NOMO-1 (cell line): ENCODE results near the gene ZNF143.
"Not testable (repeated sequence)": the region's sequence is repeated elsewhere in the genome, so short reads cannot be mapped to it uniquely, and the experiment has no call there.

Experiments used
- DNase-seq, 2 experiments: peaks; one replicate each; lab custom pipeline; 2025; ENCODE audit not compliant: unreplicated experiment in 2 of 2; lab: John Stamatoyannopoulos, UW

The ZNF143 gene

DNA sequence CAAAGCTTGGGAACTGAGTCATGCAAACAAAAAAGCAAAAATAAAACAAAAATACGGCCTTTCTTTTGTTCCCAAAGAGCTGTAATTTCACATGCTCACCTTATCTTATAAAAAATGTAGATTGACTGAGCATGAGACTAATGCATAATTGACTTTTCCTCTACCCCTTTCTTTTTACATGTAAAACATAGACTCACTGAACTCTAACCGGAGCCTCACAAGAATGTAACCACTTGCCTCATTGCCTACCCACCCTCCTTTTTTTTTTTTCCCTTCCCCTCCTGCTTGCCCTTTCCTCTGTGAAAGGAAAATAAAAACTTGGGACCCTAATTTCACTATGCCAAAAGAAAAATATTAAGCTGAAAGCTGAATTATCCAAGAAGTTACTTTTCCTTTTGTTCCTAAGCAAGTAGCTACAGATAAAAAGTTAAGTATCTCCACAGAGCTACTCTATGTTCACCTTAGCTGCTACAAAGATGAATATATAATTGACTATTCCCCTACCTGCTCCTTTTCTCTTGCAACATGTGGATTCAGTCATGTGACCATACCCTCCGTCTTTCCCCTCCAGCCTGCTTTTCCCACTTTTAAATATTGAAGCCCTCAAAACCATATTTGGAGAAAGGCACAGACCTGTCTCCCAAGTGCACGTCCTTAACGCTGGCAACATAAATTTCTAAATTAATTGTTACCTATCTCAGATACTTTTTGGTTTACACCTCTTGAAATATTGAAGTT, 73.1 kb downstream of the ZNF143 start:
- DNase-seq: no peak

- DNase-seq: peak; percentile 82 to 91
Observed at GRCh38 chr11:9535189-9535781, 74.5 kb downstream of the ZNF143 start.

GRCh38 chr11:9538548-9538947, 77.7 kb downstream of the ZNF143 start:
- no peak for DNase-seq

GRCh38 chr11:9549216-9549615, 88.4 kb downstream of the ZNF143 start:
- DNase-seq: not testable (repeated sequence)

GRCh38 chr11:9550191-9550628, 89.4 kb downstream of the ZNF143 start:
- DNase-seq: no peak

- DNase-seq: no peak
Observed at GRCh38 chr11:9561279-9561982, 100.6 kb downstream of the ZNF143 start.

GRCh38 chr11:9562716-9563115, 101.9 kb downstream of the ZNF143 start:
- no peak for DNase-seq

DNA sequence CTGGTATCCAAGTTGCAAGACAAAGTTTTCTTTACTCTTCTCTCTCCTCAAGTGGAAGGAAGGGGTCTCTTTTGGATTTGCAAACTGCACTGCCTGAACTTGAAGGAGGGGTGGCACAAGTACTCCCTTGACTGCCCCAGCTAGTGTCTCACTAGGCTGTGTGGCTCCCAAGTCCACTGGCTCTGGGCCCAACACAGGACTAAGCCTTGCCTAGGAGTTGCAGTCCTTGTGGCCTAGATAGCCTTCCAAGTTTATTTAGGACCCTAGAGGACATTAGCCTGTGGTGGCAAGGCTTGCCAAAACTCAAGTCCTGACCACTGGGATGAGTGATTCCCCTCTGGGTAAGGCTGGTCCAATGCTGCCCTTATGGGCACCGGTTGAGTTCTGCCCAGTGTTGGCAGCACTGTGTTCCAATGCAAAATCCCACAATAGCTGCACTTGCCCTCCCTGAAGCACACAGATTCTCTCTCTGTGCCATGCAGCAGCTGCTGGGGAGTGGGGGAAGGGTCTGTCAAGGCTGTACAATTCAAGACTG, 102.5 kb downstream of the ZNF143 start:
- DNase-seq: no peak

DNA sequence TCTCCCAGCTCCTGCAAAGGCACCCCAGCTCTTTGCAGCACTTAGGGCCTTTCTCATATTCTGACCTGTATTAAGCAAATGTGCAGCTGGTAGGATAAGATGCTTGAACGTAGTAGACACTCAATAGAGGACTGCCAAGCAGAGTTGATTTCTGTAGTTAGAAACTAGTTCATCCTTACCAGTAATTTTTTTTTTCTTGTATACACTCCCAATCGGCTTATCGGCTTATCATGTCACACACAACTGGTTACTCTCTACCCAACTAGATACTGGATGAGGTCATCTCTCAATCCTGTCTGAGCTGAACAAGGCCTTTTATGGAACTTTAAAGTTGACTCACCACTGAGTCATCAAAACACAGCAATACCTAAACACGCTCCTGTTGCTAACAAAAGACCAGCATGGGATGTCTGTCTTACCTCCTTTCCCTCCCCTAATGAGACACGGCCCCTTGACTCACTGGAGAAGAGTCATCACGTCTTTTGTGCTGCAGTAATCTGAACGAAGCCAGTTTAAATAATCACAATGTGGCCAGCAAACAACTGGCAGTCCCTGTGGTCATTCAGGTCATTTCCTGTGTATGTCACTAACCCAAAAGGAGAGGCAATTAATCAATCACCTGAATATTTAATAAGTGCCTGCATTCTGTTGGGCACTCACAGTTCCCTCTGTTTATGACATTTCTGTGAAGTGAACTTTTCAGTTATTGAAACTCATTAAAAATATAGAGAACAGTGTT, 105.2 kb downstream of the ZNF143 start:
- peak; percentile 55 to 91 for DNase-seq

- DNase-seq: no peak
Observed at GRCh38 chr11:9566561-9567063, 105.8 kb downstream of the ZNF143 start.

- DNase-seq: no peak
Observed at GRCh38 chr11:9567401-9567800, 106.6 kb downstream of the ZNF143 start.

DNA sequence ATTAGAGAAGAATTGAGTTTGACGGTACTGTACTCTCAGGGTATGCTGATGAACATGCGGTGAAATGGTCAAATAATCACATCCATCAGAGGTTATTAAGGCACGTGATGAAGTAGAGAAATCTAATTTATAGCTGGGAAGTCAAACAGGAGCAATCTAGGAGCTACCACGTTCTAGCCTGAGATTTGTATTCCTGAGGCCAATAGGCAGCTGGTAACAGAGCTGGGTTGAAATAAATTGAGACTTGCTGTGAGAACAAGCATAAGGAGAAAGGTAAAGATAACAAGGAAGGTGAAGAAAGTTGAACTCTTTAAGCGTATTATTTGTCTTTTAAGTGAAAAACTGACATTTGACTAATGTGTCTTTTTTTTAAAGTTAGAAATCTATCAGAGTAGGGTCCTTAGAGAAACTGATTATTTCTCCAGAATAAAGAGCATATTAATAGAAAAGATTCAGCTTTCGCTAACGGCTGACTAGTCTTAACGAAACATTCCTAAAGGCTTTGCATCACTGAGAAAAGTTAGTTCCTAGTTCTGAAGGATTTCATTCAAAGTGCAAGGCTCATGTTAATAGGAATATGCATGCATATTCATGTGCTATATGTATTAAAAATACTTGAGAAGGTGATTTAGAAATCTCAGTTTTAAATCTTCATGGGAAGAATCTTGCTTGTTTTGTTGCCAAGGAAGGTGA, 107.5 kb downstream of the ZNF143 start:
- no peak for DNase-seq

DNA sequence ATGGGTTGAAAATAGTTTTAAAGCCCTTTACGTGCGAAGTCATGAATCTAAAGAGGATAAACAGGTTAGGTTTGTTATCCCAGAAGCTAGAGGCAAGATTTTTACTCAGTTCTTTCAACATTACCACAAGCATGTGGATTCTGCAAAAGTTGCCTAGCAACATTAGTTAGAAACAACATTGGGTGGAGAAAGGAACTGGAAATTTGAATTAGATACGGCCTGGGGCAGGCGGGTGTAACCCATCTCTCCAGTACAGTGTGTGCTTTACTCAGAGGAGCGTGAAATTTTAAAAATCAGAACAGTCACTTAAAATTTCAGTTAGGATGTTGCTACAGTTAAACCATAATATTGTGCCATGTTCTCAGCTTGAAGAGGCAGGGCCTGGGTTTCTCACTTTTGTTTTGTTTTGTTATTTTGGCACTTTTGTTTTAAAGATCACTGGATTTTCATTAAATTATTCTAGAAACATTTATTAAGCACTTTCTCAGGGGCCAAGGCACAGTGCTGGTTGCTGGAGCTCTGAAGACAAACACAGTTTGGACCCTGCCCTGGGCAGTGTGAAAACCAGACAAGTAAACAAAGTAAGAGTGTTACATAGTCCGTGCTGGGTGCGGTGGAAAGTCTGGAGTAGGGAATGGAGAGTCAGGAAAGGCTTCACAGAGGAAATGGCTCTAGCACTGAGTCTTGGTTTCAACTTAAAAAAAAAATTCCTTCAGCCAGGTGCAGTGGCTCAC, 108.2 kb downstream of the ZNF143 start:
- DNase-seq: peak; percentile 44 to 67

DNA sequence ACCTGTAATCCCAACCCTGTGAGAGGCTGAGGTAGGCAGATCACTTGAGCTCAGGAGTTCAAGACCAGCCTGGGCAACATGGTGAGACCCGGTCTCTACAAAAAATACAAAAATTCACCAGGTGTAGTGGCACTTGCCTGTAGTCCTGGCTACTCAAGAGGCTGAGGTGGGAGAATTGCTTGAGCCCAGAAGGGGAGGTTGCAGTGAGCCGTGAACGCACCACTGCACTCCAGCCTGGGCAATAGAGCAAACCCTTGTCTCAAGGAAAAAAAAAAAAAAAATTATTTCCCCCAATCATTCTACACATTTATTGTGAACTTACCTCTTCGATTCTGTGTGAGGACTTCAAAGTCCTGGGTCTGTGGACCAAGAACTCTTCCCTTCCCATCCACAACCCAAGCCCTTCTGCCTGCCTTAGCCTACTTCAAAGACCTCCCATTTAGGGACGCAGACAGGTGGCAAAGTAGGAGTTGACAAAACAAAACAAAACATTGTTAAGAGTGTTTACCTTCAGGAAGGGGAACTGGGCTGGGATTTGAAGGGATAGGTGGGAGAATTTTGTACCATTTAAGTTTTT, 108.9 kb downstream of the ZNF143 start:
- DNase-seq: no peak

DNA sequence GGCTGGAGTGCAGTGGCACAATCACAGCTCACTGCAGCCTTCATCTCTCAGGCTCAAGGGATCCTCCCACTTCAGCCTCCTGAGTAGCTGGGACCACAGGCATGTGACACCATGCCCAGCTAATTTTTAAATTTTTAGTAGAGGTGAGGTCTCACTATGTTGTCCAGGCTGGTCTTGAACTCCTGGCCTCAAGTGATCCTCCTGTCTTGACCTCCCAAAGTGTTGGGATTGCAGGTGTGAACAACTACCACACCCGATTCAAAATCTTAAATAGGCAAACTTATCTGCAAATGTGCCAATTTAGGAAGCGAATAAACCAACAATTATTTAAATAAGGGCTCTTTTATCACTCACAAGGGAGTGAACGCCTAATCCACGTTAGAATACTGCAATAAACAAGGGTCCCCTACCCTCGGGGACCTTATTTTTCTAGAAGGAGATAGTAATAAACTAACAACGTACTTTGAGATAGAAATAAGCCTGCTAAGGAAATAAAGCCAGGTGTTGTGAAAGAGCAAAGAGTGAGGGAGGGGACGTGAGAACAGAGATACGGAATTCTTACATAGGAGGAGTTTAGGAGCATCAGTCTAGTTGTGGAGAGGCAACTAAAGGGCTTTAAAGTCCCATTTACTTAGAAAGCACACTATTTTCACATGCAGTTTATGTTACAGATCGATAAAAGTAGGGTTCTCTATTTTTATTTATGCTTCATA, 109.7 kb downstream of the ZNF143 start:
- DNase-seq: no peak

DNA sequence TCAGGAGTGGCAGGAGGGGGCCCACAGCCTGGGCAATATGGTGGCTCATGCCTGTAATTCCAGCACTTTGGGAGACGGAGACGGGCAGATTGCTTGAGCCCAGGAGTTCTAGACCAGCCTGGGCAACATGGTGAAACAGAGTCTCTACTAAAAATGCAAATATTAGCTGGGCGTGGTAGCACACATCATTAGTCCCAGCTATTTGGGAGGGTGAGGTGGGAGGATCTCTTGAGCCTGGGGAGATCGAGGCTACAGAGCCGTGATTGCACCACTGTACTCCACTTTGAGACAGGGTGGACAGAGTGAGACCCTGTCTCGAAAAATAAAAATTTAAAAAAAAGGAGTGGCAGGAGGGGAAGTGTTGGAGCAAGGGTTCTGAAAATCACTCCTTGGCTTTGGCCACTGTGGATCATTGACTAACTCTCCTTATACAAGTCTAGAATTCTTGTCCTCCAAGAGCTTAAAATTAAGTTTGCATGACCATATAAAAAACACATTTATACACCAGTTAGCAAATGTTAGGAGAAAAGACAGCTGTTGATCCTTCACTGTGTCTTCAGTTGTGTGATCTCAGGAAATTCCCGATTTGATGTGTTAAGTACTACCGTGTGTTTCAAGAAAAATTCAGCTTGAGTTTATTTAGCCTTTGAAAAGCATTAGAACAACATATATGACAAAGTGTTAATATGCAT, 110.4 kb downstream of the ZNF143 start:
- no peak for DNase-seq

- DNase-seq: no peak
Observed at GRCh38 chr11:9571763-9572115, 110.9 kb downstream of the ZNF143 start.
